ENCODE results near the gene ACIN1.
A peak's percentile ranks its signal among the peaks of the same experiment; 100 is the strongest.

The ACIN1 gene

DNA sequence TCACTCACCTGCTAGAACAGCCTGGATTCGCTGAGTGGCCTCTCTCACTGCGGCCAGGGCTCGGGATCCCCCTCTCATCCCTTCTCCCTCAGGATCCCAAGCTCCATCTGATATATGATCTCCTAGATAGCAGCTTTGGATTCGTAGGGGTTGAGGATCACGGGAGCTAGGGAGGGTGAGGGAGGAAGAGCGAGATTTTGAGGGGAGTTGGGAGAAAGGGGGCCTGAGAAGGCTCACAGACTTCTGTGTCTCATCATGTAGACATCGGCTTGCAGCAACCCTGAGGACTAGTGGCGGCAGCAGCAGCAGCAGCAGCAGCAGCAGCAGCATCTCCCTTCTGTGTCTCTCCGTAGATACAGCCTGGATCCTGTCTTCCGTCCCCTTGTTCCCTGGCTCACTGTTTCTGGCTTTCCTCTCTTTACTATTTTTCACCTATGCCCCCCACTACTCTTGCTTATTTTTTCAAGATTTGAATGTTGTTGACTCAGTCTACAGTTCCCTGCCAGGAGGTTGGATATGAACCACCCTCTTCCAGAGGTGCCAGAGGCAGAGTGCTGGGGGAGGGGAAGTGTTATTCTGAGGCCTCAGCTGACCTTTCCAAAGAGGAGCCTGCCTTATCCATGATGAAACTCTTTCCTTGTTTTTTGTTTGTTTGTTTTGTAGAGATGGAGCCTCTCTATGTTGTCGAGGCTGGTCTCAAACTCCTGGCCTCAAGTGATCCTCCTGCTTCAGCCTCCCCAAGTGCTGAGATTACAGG lies 9.8 kb upstream of the ACIN1 start, which contains the start of gene CIROP:
Gene CIROP, minus strand, starts transcription at position 399 of the 757 bp plus-strand sequence. Its CDS starts 69 bp downstream, at position 330.
- DNase-seq (ENCODE audit: low spot score): no peak

DNA sequence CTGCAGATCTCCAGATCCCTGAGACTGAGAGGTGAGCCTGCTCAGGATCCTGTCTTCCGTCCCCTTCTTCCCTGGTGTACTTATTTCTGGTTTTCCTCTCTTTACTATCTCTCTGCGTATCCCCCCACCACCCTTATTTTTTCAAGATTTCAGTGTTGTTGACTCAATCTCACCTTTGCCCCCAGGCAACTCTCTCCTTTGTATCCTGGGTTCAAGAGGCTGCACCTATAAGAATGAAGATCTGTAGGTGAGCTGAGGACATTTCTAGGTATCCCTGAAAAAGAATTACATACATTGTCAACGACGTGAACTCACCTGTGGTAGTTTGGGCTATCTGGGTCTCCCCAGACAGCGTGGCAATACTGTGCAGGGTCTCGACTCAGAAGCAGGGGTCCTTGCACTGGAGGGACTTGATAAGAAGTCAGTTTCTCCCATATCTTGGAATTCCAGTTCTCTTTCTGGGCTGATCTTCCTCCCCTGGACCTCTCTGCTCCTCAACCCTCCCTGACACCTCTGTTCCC lies 9.2 kb upstream of the ACIN1 start:
- no peak for DNase-seq (ENCODE audit: low spot score)

DNA sequence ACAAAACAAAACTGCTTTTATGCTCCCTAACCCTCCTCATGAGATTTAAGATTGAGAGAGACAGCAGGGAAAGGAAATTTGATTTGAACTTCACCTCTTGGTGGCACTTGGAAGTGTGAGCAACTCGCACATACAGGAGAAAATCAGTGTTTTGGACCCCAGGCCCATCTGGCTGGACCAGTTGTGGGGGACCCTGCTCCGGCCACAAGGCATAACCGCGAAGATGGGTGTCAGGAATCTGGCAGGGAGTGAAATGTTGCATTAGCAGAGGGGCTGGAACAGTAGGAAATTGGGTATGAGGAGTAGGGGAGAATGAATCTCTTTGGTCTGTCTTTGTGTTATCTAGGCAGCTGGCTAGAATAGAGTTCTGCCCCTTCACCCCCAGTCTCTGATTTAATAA lies 8.6 kb upstream of the ACIN1 start:
- DNase-seq (ENCODE audit: low spot score): no peak

DNA sequence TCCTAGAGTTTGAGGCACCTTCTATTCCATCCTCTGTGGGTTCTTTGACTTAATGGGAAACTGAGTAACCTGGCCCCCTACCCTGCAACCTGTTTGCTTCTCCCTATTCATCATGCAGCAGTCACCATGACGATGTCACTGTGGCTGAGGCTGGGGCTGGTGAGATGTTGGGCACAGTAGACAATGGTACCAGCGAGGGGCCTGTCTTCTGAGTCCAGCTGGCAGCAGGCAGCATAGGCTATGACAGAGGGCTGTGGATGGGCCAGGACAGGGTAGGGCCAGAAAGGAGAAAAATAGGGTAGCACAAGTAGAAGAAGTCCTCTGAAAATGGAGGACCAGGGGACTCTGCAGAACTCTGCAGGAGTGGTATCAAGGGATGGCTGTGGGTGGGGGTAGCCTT lies 7.9 kb upstream of the ACIN1 start:
- DNase-seq (ENCODE audit: low spot score): no peak

DNA sequence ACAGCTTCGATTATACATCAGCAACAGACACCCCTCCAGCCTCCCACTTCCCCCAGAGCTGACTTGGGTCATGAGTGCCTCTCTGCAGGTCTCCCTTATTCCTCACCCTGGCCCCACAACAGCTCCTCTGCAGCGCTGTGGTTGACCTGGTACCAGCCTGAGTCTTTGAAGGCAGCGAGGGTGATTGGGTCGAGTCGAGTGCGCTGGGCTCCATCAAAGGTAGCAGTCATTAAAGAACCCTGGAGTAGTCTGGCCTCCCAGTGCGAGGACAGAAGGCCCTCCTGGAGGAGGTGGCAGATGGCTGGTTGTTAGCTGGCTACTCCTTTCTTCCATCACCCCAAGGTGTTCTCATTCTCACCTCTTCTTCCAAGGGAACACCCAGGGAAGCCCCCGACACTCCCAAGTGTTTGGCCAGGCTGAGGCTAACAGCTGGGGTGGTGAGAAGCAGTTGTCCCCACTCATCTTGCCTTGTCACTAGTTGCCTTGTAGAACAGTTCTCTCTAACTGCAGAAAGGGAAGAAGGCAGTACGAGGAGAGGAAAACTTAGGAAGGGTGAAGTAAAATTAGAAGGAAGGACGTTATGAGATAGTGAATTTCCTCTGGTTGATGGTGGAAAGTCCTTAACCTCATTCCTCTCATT lies 7.2 kb upstream of the ACIN1 start:
- DNase-seq (ENCODE audit: low spot score): no peak

DNA sequence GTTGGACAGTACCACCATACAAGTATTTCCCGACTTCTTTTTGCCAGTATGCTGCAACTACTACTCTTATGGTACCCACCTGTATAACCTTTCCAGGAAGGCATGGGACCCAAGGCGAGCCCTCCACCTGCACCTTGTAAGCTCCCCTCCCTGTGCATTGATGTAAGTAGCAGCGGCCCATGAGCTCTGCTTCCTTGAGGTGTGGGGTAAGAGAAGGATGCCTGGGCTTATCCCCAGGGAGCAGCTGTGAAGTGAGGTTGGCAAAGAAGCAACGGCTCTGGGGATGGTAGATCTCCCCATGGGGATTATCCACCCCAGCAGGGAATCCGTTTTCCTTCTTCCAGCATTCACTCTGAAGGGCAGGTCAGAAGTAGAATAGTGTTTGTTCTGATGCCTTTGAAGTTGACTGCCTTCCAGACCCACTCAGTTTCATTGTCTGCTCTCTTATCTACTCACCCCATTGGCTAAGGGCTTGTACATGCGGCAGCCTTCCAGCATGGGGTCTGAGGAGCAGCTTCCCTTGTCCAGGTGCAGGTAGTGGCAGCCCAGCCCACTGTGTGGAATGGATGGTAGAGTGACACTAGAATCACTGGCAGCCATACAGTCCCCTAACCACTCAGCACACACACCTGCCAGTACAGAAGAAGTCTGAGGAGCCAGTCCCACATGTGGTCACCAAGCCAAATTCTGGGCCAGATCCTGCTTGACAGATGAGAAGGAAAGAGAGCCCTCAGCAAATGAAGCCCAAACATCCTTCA lies 6.5 kb upstream of the ACIN1 start:
- DNase-seq (ENCODE audit: low spot score): no peak

DNA sequence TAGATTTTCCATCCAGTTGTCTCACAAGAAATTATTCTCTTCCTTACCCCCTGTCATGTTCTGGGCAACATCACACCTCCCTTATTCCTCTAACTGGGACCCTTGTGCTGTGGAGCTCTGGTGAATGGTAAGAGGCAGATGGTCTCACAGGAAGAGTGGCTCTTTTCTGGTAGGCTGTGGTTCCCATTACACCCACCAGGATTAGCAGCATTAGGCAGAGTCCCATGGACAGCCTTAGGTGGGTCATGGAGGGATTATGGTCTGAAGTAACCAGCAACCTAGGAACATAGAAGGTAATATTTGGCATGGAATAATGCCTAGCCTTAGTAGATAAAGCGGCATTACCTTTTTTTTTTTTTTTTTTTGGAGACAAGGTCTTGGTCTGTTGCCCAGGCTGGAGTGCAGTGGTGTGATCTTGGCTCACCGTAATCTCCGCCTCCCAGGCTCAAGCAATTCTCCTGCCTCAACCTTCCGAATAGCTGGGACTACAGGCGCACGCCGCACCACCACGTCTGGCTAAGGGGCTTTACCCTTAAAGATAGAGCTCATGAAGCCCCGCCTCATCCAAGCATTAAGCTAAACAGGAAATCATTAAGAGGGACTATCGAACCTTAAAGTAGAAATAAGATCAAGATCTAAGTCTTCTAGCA lies 4.4 kb upstream of the ACIN1 start:
- no peak for DNase-seq (ENCODE audit: low spot score)

DNA sequence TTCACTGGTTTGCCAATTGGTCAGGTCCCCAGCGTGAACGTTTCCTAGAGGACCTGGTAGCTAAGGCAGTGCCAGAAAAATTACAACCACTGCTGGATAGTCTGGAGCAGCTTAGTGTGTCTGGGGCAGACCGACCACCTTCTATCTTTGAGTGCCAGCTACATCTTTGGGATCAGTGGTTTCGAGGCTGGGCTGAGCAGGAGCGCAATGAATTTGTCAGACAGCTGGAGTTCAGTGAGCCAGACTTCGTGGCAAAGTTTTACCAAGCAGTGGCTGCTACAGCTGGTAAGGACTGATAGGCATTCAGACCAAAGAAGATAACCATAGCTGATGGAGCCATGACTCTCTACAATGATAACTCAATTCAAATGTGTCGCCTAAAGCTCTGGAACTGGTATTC lies 2.9 kb upstream of the ACIN1 start:
- no peak for DNase-seq (ENCODE audit: low spot score)

DNA sequence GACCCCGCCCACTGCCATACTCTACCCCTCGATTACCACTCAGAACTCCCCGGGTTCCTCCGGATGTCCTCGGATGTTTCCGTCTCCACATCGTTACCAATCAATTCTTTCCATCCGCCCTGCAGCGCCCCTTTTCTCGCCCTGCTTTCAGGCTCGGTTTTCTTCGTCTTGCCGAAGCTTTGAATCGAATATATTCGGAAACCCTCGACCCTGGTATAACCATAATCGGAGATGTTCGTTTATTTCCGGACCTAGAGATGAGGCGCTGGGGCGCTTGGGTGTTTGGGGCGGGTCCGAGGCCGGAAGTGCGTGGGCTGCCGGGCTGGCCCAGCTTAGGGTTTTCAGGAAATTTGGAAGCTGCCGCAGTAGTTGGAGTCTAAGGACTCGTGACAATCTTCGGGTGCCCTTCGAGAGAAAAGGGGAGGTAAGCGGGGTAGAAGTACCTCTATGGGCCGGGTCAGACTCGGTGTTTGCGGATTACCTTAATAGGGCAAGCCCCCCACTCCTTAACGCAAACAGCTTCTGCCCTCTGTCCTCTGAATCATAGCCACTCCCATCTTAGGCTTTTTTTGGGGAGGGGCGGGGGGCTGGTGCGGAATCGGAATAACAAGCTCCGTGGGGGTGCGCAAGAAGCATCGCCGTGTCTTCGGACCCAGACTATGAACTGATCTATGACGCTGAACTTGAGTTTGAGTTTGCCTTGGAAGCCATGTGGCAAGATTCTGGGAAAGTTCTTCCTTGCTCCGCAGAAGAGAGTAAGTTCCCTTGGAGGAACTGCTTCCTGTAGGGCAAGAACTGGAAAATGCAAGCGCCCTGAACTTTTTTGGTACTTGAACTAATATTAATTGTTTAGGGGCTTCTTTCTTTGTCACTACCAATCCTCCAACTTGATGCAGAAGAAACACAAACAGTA lies 516 bp upstream of the ACIN1 start, which contains the start of gene C14orf119:
Gene C14orf119, plus strand, starts transcription at position 310 of the 913 bp plus-strand sequence. CDS start 2,154 bp downstream, outside the sequence.
- peak; percentile 98 for DNase-seq (ENCODE audit: low spot score)

DNA sequence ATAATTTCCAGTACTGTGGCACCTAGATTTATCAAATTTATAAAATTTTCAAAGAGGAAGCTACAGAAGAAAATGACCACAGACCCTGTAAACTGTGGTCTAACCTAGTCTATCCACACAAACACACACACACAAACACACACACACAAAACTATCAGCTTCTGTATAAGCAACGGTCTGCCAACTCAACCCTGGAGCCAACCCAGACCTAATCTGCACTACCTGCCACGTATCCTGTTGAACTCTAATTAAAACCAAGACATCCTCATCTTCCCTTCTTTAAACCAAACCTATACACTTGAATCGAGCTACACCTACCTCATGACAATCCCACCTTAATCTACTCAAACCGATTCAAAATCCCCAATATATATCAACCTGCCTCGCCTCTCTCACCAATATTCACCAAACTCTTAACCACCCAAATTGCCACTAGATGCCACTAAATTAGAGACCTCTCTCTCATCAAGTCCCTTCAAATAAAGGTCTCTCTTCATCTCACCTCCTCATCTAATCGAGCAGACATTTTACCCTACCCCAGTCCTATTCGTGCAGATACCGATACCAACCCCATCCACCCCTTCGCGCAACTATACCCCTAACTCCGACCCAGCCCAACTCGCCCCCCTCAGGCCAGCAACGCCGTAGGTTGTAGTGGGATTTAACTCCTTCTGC lies 808 bp downstream of the ACIN1 start:
- no peak for DNase-seq (ENCODE audit: low spot score)

DNA sequence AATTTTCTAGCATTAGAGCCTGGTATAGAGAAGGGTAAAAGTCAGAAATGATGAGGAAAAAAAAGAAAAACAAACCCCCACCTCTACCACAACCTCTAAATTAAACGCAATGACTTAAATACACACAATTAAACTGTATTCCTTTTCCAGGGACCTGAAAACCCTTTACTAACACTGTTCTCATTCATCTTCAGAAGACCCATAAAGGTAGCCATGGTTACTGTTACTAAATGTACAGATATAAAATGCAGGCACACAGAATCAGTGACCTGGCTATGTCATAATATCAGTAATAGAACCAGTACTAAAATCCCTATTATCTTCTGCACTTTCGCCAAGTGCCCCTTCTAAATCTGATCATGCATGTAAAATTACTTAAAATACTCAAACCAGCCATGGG lies 1.4 kb downstream of the ACIN1 start:
- DNase-seq (ENCODE audit: low spot score): no peak

DNA sequence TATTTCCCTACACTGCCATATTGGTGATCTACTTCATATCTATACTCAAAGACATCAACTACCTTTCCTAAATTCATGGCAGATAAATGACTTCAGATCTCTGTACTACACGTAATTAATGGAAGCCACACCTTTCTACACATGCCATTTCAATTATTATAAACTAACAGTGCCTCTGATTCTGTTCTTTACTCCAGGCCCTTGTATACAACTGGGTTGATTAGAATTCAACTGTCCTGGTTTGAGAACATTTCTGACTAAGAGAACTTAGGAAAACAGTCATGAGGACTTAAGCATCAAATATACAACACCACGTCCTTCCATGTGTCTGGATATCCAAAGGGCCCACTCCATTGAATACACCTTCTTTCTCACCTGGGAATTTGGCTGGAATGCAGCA lies 1.8 kb downstream of the ACIN1 start:
- no peak for DNase-seq (ENCODE audit: low spot score)

DNA sequence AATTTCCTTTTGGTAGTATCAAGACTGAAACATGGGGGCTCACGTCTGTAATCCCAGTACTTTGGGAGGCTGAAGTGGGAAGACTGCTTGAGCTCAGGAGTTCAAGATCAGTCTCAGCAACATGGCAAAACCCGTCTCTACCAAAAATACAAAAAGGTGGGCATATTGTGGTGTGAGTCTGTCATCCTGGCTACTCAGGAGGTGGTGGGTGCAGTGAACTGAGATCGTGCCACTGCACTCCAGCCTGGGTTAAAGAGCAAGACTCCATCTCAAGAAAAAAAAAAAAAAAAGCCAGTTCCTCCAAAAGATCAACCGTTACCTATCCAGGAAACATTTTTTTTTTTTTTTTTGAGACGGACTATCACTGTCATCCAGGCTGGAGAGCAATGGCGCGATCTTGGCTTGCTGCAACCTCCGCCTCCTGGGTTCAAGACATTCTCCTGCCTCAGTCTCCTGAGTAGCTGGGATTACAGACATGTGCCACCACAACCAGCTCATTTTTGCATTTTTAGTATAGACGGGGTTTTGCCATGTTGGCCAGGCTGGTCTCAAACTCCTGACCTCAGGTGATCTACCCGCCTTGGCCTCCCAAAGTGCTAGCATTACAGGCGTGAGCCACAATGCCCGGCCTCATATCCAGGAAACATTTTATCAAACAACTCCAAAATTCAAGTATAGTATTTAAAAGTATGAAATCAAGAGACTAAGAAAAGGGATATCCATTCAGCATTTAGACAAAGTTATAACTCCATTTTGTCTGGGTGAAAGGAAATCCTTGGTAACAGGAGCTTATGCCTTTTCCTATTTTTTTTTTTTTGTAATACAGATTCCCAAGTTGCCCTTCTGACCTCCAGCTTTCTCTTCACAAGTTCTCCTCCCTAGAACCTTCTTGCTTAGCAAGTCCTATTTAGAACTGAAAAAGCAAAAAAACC lies 3.4 kb downstream of the ACIN1 start:
- no peak for DNase-seq (ENCODE audit: low spot score)

DNA sequence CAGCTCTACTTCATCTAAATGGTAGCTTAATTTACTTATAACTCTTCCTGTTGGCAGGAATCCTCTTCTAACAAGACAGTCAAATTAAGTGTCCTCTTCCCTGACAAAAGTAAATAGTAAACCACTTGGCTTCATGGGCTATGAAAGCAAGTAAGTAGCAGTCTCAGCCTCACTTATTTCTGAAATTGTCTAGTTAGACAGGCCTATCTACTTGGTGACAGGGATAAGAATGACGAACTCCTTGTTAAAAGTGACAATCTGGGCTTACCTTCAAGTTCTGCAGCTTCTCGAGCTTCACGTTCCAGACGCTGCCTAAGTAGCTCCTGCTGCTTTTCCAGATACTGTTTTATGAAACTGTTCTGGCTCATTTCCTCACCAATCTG lies 4.7 kb downstream of the ACIN1 start:
- no peak for DNase-seq (ENCODE audit: low spot score)

DNA sequence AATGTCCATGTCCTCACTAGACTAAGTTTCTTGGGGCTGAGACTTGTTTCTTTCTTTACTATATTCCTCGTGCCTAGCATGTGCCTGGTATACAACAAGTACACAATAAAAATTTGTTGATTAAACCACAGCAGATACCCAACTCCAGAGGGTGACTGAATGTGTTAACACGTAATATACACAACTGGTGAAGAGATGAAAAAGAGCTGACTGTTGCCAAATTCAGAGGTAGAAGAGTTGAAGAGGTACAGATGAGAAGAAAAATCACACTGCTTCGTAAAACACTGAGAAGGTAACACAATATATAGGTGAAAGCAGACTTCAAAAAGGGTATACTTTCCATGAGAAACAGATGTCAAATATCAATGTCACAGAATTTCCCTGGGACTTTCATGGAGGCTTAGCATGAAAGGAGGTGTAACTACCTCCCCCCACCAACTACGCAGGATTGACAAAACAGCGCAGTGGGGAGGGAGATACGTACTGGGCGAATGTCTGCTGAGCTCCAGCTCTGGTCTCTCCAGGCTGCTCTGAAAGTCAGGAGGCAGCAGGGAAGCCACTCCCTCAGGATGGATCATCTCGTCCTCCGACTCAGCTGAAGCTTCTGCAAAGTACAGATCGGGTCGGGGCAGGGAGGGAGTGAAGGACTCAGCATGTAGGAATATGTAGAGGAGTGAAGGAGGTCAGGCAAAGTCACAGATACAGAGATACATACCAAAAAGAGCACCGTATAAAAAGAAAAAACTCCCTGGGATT lies 5.3 kb downstream of the ACIN1 start:
- no peak for DNase-seq (ENCODE audit: low spot score)

DNA sequence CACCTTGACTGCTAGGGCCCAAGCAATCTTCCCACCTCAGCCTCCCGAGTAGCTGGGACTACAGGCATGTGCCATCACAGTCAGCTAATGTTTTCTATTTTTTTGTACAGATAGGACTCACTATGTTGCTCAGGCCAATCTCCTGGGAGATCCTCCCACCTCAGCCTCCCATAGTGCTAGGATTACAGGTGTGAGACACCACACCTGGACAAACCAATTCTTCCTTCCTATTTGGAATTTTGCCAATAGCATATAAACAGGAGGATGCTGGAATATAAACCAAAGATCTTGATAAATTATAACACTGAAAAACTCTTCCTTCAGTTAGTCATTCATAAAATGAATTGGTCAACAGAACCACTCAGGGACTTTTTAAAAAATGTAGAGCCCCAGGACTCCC lies 8.4 kb downstream of the ACIN1 start:
- no peak for DNase-seq (ENCODE audit: low spot score)

DNA sequence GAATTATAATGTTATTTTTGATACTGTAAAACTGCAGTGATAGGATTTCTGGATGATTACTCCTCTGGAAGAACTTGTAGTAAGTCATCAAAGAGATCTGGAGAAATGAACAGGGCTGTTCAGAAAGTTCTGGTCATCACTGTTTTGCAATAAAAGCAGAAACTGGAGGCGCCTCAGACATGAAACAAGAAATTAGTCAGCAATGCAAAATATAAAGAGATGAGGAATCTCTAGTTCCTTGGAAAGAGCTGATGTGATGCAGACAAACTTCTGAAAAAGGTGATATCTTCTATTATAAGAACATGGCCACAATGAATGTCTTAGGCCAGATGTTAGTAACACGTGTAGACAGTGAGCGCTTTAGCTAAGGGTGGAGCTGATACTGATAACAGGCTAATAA lies 9.5 kb downstream of the ACIN1 start:
- DNase-seq (ENCODE audit: low spot score): peak; percentile 20

DNA sequence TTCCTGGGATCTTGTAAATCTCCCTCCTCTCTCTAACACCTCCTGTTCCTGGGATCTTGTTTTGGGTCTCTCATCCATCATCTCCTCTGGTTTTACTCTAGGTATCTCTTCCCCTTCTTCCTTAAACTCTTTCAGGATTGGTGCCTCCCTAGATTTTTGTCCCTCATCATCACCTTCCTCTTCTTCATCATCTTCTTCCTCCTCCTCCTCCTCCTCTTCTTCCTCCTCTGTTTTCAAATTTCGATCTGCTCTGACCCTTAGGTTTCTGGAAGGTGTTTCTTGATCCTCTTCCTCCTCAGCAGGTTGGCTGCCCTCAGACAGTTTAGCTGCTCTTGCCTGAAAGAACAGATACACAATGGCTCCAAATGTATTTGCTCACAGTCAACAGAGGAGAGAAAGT lies 14.5 kb downstream of the ACIN1 start:
- no peak for DNase-seq (ENCODE audit: low spot score)

DNA sequence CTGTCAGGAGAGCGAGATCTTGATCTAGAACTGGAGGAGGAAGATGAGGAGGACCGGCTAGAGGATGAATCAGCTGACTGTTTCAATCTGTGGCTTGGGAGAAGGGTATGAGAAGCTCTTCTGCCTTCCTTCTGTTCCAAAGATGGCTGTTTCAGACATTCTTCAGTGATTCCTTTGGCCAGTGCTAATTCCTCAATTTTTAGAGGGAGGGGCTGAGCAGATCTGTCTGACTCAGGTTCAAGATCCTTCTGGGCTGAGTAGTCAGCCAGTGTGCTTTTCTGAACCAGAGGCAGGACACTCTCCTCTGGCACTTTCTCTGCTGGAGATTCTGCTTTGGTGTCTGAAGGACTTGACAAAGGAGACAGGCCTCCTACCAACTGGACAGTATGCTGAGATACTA lies 15.2 kb downstream of the ACIN1 start:
- DNase-seq (ENCODE audit: low spot score): peak; percentile 28

Measured in GM03348 (cell line).